HEK293 (cell line): ENCODE measurements around the gene LRRC49.

Experiments used
- CTCF ChIA-PET: fragments of 350-600 bp; formaldehyde crosslinking; extraction: SDS; loops from one replicate; lab custom pipeline; 2021; ENCODE audit warnings: antibody characterized with exemption; lab: Yijun Ruan, JAX
- POLR2A ChIA-PET: fragments of 300-600 bp; formaldehyde crosslinking; extraction: SDS; loops from one replicate; lab custom pipeline; 2020; ENCODE audit warnings: antibody characterized with exemption, inconsistent platforms; lab: Yijun Ruan, JAX
- H3K27ac ChIP-seq: fragments of 200-500 bp; sonication (Bioruptor generic); 2 replicates; pipeline ENCODE4 v1.5.1; 2014; ENCODE audit warnings: low read depth, low read length, control low read depth, inconsistent platforms; ENCODE audit errors: extremely low read depth
- H3K36me3 ChIP-seq, 2 experiments: fragments of 200-500 bp in 1 of 2; sonication (Bioruptor generic) in 1 of 2; 1 replicate in 1 of 2; 2 replicates in 1 of 2; pipeline ENCODE4 v1.5.1; 2014 to 2017; ENCODE audit warnings: inconsistent platforms in 2 of 2, low read length in 2 of 2; ENCODE audit not compliant: control insufficient read depth in 2 of 2, insufficient read depth in 1 of 2
- H3K4me1 ChIP-seq: fragments of 200-500 bp; sonication (Bioruptor generic); 2 replicates; pipeline ENCODE4 v1.5.1; 2014; ENCODE audit warnings: mild to moderate bottlenecking, low read length, inconsistent platforms; ENCODE audit not compliant: control insufficient read depth, insufficient read depth
- H3K4me3 ChIP-seq: 2 replicates; pipeline ENCODE4 v1.5.1; 2011; ENCODE audit warnings: low read depth, mild to moderate bottlenecking, control low read depth, low read length, moderate library complexity
- H3K9me3 ChIP-seq: fragments of 200-500 bp; sonication (Bioruptor generic); 2 replicates; pipeline ENCODE4 v1.5.1; 2014; ENCODE audit warnings: low read depth, low read length, inconsistent platforms; ENCODE audit not compliant: control insufficient read depth, insufficient read depth
- EGR2 ChIP-seq: fragments of 450-650 bp; formaldehyde crosslinking; IDR thresholded peaks from 2 replicates; pipeline ENCODE4 v1.5.1; 2016; ENCODE audit warnings: low read depth, missing biosample characterization, missing genetic modification characterization
- PRDM1 ChIP-seq: fragments of 450-650 bp; formaldehyde crosslinking; IDR thresholded peaks from 2 replicates; pipeline ENCODE4; 2016; ENCODE audit warnings: missing biosample characterization, missing genetic modification characterization
- ZFHX2 ChIP-seq: fragments of 450-650 bp; formaldehyde crosslinking; conservative IDR thresholded peaks from 2 replicates; pipeline ENCODE4 v1.5.1; 2016; ENCODE audit warnings: missing biosample characterization, missing genetic modification characterization
- ZNF138 ChIP-seq: fragments of 450-650 bp; formaldehyde crosslinking; IDR thresholded peaks from 2 replicates; pipeline ENCODE4 v1.5.1; 2016; ENCODE audit warnings: missing biosample characterization, missing genetic modification characterization, borderline replicate concordance
- ZNF146 ChIP-seq: fragments of 450-650 bp; formaldehyde crosslinking; IDR thresholded peaks from 2 replicates; pipeline ENCODE4 v1.5.1; 2016; ENCODE audit warnings: missing biosample characterization, missing genetic modification characterization
- ZNF280C ChIP-seq: fragments of 450-650 bp; formaldehyde crosslinking; IDR thresholded peaks from 2 replicates; pipeline ENCODE4 v1.5.1; 2016; ENCODE audit warnings: missing biosample characterization, missing genetic modification characterization
- ZNF350 ChIP-seq: fragments of 450-650 bp; formaldehyde crosslinking; IDR thresholded peaks from 2 replicates; pipeline ENCODE4 v1.5.0; 2017; ENCODE audit warnings: missing biosample characterization, mild to moderate bottlenecking, missing genetic modification characterization
- ZNF747 ChIP-seq: fragments of 450-650 bp; formaldehyde crosslinking; IDR thresholded peaks from 2 replicates; pipeline ENCODE4 v1.5.1; 2016; ENCODE audit warnings: missing biosample characterization, missing genetic modification characterization
- ZNF777 ChIP-seq: fragments of 450-650 bp; formaldehyde crosslinking; IDR thresholded peaks from 2 replicates; pipeline ENCODE4 v1.5.1; 2017; ENCODE audit warnings: missing biosample characterization, missing genetic modification characterization, borderline replicate concordance
- ZSCAN5A ChIP-seq: fragments of 450-650 bp; formaldehyde crosslinking; IDR thresholded peaks from 2 replicates; pipeline ENCODE4 v1.5.1; 2016; ENCODE audit warnings: missing biosample characterization, missing genetic modification characterization
- TF ChIP-seq, protein P1 (sequence below): fragments of 450-650 bp; formaldehyde crosslinking; IDR thresholded peaks from 2 replicates; pipeline ENCODE4 v1.5.1; 2016; ENCODE audit warnings: missing biosample characterization, missing genetic modification characterization, low read depth
- TF ChIP-seq, protein P2 (sequence below): fragments of 450-650 bp; formaldehyde crosslinking; IDR thresholded peaks from 2 replicates; pipeline ENCODE4 v1.5.1; 2016; ENCODE audit warnings: missing biosample characterization, missing genetic modification characterization

The LRRC49 gene

DNA sequence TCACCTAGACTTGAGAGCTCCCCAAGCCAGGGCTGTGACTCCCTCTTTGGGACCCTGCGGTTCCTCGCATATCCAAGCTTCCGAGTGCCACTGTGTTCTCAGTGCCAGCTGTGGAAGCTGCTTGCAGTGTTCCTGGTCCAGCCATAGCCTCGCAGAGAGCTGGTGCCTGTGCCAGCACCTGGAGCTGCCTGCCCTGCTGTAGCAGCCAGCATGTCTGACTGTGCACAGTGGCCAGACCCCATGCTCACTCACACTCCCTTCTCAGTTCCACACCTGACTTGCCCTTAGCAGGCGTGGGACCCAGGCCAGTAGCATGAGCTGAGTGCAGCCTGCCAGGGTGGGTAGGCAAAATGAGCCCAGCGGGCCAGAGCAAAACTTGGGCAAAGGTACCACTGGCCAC lies 25.3 kb downstream of the LRRC49 start (continued):
- TF ChIP-seq ZNF747 (tag by site-specific recombination) (no peak), ZNF777 (no peak), ZNF138 (tag by site-specific recombination) (no peak)
- TF ChIP-seq, protein P1, sequence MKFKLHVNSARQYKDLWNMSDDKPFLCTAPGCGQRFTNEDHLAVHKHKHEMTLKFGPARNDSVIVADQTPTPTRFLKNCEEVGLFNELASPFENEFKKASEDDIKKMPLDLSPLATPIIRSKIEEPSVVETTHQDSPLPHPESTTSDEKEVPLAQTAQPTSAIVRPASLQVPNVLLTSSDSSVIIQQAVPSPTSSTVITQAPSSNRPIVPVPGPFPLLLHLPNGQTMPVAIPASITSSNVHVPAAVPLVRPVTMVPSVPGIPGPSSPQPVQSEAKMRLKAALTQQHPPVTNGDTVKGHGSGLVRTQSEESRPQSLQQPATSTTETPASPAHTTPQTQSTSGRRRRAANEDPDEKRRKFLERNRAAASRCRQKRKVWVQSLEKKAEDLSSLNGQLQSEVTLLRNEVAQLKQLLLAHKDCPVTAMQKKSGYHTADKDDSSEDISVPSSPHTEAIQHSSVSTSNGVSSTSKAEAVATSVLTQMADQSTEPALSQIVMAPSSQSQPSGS (tag by site-specific recombination): no peak

DNA sequence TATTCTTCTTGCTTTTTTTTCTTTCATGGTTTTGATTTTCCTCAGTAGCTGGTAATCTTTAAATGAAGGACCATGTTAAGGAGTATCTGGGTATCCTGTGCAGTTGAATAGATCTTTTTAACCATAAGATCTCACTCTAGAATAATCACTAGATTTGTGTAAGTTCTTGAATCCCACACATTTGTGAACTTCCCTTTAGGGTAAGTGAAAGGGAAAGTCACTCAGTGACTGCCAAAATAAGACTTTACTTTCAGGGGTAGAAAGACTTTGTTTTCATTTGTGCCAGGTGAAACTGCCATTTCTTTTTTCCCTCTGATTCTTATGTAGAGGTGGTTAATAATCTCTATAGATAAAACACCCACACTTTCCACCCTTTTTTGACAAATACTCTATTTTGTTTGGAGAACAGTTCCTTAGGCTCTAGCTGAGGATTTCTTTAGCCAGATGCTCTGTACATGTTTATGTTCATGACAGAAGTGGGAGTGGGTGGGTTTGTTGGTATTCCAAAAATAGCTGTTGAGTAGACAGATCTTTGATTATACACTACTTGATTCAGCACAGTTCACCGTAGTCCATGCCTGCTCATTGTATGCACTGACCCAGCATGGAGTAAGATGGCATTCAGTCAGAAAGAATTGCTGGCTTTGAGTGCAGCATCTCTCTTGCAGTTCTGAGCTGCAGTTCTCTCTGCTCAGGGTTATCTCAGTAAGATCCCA lies 28.5 kb downstream of the LRRC49 start:
- no peaks in the 10 kb centered on the region for H3K36me3 ChIP-seq
- no peak overlapping the region for H3K4me3 ChIP-seq
- ChIA-PET CTCF (interaction anchor here (1.5 kb wide), 1 partner anchor 14 kb away, joined by 5 read pairs; no protein-coding TSS in a partner anchor), POLR2A (no interaction called here)
- no peak overlapping the region for H3K27ac ChIP-seq
- no peaks in the 10 kb centered on the region for H3K9me3 ChIP-seq
- H3K4me1 ChIP-seq: no peaks in the 10 kb centered on the region
- TF ChIP-seq ZFHX2 (tag by site-specific recombination) (peak; percentile 78), ZNF350 (tag by site-specific recombination) (no peak), PRDM1 (peak; percentile 67; the same call in 1 of the 2 replicates), EGR2 (tag by site-specific recombination) (peak; percentile 49), ZSCAN5A (tag by site-specific recombination) (no peak)

DNA sequence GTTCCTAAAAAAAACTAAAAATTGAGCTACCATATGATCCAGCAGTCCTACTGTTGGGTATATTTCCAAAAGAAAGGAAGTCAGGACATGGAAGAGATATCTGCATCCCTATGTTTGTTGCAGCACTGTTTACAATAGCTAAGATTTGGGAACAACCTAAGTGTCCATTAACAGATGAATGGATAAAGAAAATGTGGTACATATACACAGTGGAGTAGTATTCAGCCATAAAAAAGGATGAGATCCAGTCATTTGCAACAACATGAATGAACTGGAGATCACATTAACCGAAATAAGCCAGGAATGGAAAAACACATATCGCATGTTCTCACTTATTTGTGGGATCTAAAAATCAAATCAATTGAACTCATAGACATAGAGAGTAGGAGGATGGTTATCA lies 29.5 kb downstream of the LRRC49 start:
- POLR2A ChIA-PET: no interaction called here
- TF ChIP-seq ZNF146 (tag by site-specific recombination): peak; percentile 97
- TF ChIP-seq, protein P2, sequence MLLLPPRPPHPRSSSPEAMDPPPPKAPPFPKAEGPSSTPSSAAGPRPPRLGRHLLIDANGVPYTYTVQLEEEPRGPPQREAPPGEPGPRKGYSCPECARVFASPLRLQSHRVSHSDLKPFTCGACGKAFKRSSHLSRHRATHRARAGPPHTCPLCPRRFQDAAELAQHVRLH (tag by site-specific recombination): peak; percentile 65; the same call in 1 of the 2 replicates
- TF ChIP-seq ZNF280C: no peak
- TF ChIP-seq, all 188 proteins: peak for 2
- H3K27ac ChIP-seq: no peak overlapping the region
- no peaks in the 10 kb centered on the region for H3K9me3 ChIP-seq
- H3K4me3 ChIP-seq: no peak overlapping the region
- CTCF ChIA-PET: interaction anchor here (0.9 kb wide), 1 partner anchor 97 kb away, joined by 3 read pairs; no protein-coding TSS in a partner anchor
- no peaks in the 10 kb centered on the region for H3K36me3 ChIP-seq
- H3K4me1 ChIP-seq: no peaks in the 10 kb centered on the region
